Neural progenitor cell (in vitro differentiated cells): ENCODE measurements around the gene ZNF174. TPM values are rescaled to one million over a fixed set of nuclear protein-coding genes. Genes with fewer than 3 reads are reported as not detected.

ENCODE experiments used
- DNase-seq: peaks from one replicate; pipeline ENCODE4 v3.0.0-alpha.2; 2016; ENCODE audit warnings: low spot score
- H2AFZ ChIP-seq: fragments of 200-600 bp; sonication (generic); replicated peaks from 2 replicates; pipeline ENCODE4 v1.6.1; 2016; ENCODE audit warnings: antibody characterized with exemption
- H3F3A ChIP-seq: fragments of 200-600 bp; sonication (generic); 2 replicates; pipeline ENCODE4 v1.6.1; 2016; ENCODE audit warnings: antibody characterized with exemption, low read depth
- H3K27ac ChIP-seq: fragments of 200-600 bp; sonication (generic); 2 replicates; pipeline ENCODE4 v1.5.1; 2016; ENCODE audit warnings: mild to moderate bottlenecking
- H3K27me3 ChIP-seq: fragments of 200-600 bp; sonication (generic); 2 replicates; pipeline ENCODE4 v1.6.1; 2016; ENCODE audit warnings: mild to moderate bottlenecking, moderate library complexity
- H3K36me3 ChIP-seq: fragments of 200-600 bp; sonication (generic); 2 replicates; pipeline ENCODE4 v1.5.1; 2016
- H3K4me1 ChIP-seq: fragments of 200-600 bp; sonication (generic); 2 replicates; pipeline ENCODE4 v1.6.1; 2016; ENCODE audit warnings: mixed run types
- H3K4me2 ChIP-seq: fragments of 200-600 bp; sonication (generic); 2 replicates; pipeline ENCODE4 v1.6.1; 2016
- H3K4me3 ChIP-seq: fragments of 200-600 bp; sonication (generic); 2 replicates; pipeline ENCODE4 v1.5.1; 2016
- H3K79me2 ChIP-seq: fragments of 200-600 bp; sonication (generic); 2 replicates; pipeline ENCODE4 v1.6.1; 2016; ENCODE audit warnings: low read depth
- H3K9ac ChIP-seq: fragments of 200-600 bp; sonication (generic); 2 replicates; pipeline ENCODE4 v1.6.1; 2016
- H3K9me3 ChIP-seq: fragments of 200-600 bp; sonication (generic); 2 replicates; pipeline ENCODE4 v1.5.1; 2016; ENCODE audit warnings: low read depth
- H4K20me1 ChIP-seq: fragments of 200-600 bp; sonication (generic); 2 replicates; pipeline ENCODE4 v1.6.1; 2016; ENCODE audit warnings: low read depth
- H3K27ac Mint-ChIP-seq: 3 replicates; pipeline ENCODE4 v1.8.0; 2021; ENCODE audit warnings: mixed read lengths
- H3K27me3 Mint-ChIP-seq: 2 replicates; pipeline ENCODE4 v1.8.0; 2022; ENCODE audit warnings: low read depth, mild to moderate bottlenecking, inconsistent platforms, moderate library complexity, mixed read lengths; ENCODE audit not compliant: insufficient read depth
- H3K36me3 Mint-ChIP-seq: 3 replicates; pipeline ENCODE4 v1.8.0; 2021; ENCODE audit warnings: mixed read lengths
- H3K4me1 Mint-ChIP-seq: 3 replicates; pipeline ENCODE4 v1.8.0; 2021; ENCODE audit warnings: mixed read lengths
- H3K4me3 Mint-ChIP-seq: 3 replicates; pipeline ENCODE4 v1.8.0; 2021; ENCODE audit warnings: mild to moderate bottlenecking, moderate library complexity, mixed read lengths
- H3K9me3 Mint-ChIP-seq: 3 replicates; pipeline ENCODE4 v1.8.0; 2020; ENCODE audit warnings: mixed read lengths
- EZH2 ChIP-seq: fragments of 200-600 bp; sonication (generic); IDR thresholded peaks from 2 replicates; pipeline ENCODE4 v1.6.1; 2017; ENCODE audit warnings: antibody characterized with exemption, mild to moderate bottlenecking, moderate library complexity
- EZH2phosphoT487 ChIP-seq: fragments of 200-600 bp; sonication (generic); IDR thresholded peaks from 2 replicates; pipeline ENCODE4 v1.6.1; 2017; ENCODE audit warnings: antibody characterized with exemption
- total RNA-seq: library from RNA; depleted of rRNA; stranded (reverse); fragments of >200 nt; gene quantifications from 2 replicates; pipeline ENCODE4 v1.2.3, GENCODE V29; 2015; ENCODE audit warnings: low replicate concordance
- TF ChIP-seq, protein P1 (sequence below): fragments of 200-600 bp; sonication (generic); IDR thresholded peaks from 2 replicates; pipeline ENCODE4 v1.5.1; 2017; ENCODE audit warnings: antibody characterized with exemption, mild to moderate bottlenecking

ZNF174 gene
- total RNA-seq, 1 donor from 2014 or later = 9.9 TPM

GRCh38 chr16:3458278-3458851 is 57.4 kb downstream of the ZNF174 start:
- peaks cover 5% of the 10 kb centered on the region for H3K27me3 Mint-ChIP-seq
- no peaks in the 10 kb centered on the region for H3K27me3 ChIP-seq
- peak; percentile 76 for DNase-seq
- no peaks in the 10 kb centered on the region for H3K36me3 ChIP-seq
- no peaks in the 10 kb centered on the region for H3K36me3 Mint-ChIP-seq
- H3K9me3 ChIP-seq = no peaks in the 10 kb centered on the region
- H2AFZ ChIP-seq = no peak overlapping the region
- peaks cover 35% of the 10 kb centered on the region for H3K4me1 ChIP-seq
- H4K20me1 ChIP-seq = peaks cover 38% of the 10 kb centered on the region
- H3K4me3 ChIP-seq = peak overlapping the region; percentile 93
- H3K4me2 ChIP-seq = peak overlapping the region; percentile 89
- H3K4me1 Mint-ChIP-seq = peaks cover 42% of the 10 kb centered on the region
- H3K9me3 Mint-ChIP-seq = no peaks in the 10 kb centered on the region
- H3F3A ChIP-seq = peaks cover 35% of the 10 kb centered on the region
- peaks cover 52% of the 10 kb centered on the region for H3K79me2 ChIP-seq
- H3K27ac Mint-ChIP-seq = peak overlapping the region; percentile 87
- H3K4me3 Mint-ChIP-seq = peak overlapping the region; percentile 96
- H3K9ac ChIP-seq = peak overlapping the region; percentile 85
- peak overlapping the region; percentile 96 for H3K27ac ChIP-seq
- TF ChIP-seq EZH2phosphoT487 (no peak), EZH2 (no peak)
- TF ChIP-seq, protein P1, sequence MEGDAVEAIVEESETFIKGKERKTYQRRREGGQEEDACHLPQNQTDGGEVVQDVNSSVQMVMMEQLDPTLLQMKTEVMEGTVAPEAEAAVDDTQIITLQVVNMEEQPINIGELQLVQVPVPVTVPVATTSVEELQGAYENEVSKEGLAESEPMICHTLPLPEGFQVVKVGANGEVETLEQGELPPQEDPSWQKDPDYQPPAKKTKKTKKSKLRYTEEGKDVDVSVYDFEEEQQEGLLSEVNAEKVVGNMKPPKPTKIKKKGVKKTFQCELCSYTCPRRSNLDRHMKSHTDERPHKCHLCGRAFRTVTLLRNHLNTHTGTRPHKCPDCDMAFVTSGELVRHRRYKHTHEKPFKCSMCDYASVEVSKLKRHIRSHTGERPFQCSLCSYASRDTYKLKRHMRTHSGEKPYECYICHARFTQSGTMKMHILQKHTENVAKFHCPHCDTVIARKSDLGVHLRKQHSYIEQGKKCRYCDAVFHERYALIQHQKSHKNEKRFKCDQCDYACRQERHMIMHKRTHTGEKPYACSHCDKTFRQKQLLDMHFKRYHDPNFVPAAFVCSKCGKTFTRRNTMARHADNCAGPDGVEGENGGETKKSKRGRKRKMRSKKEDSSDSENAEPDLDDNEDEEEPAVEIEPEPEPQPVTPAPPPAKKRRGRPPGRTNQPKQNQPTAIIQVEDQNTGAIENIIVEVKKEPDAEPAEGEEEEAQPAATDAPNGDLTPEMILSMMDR = no peak

DNA sequence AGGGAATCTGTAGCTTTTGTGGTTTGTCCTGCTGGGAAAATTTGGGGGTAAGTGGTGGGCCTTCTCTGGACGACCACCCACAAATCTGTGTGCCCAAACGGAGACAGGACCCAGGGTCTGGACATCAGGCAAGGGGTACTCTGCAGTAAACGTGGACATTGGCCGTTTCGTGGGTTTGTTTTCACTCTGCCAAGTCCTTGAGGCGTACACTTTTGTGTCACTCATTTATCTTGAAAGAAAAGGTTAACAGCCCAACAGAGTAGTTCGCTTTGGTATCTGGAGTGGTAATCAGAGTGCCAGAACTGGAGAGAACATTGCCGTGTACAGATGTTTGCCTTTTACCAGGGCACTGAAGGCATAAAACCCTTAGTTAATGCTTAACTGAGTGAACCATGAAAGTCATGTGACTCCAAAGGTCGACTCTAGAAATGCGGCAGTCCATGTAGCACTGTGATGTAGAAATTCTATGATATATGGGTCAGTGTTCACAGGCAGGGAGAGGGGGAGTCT is 57.9 kb downstream of the ZNF174 start:
- H4K20me1 ChIP-seq = peaks cover 38% of the 10 kb centered on the region
- H3K27me3 ChIP-seq = no peaks in the 10 kb centered on the region
- H3K4me2 ChIP-seq = peak overlapping the region; percentile 89
- Mint-ChIP-seq H3K9me3 (no peaks in the 10 kb centered on the region), H3K4me1 (peaks cover 42% of the 10 kb centered on the region), H3K27me3 (peaks cover 5% of the 10 kb centered on the region), H3K4me3 (peak overlapping the region; percentile 96), H3K36me3 (peaks cover 2% of the 10 kb centered on the region), H3K27ac (peak overlapping the region; percentile 87)
- TF ChIP-seq EZH2 = no peak
- TF ChIP-seq, protein P1 = no peak
- no peak for TF ChIP-seq EZH2phosphoT487
- peak overlapping the region; percentile 85 for H3K9ac ChIP-seq
- peaks cover 57% of the 10 kb centered on the region for H3K79me2 ChIP-seq
- H3K4me3 ChIP-seq = peak overlapping the region; percentile 93
- peaks cover 35% of the 10 kb centered on the region for H3K4me1 ChIP-seq
- no peaks in the 10 kb centered on the region for H3K9me3 ChIP-seq
- peak overlapping the region; percentile 96 for H3K27ac ChIP-seq
- H2AFZ ChIP-seq = no peak overlapping the region
- DNase-seq = no peak
- peaks cover 35% of the 10 kb centered on the region for H3F3A ChIP-seq
- no peaks in the 10 kb centered on the region for H3K36me3 ChIP-seq

Other genes starting within 250 kb of the ZNF174 start
- not detected in 2 replicates for gene OR1F1, start 213.0 kb upstream of the ZNF174 start, total RNA-seq
- 9.4 and 10.1 TPM in 2 replicates for gene ZNF200, start 166.1 kb upstream of the ZNF174 start, total RNA-seq
- not detected in 2 replicates for gene MEFV, start 144.6 kb upstream of the ZNF174 start, total RNA-seq
- gene ZNF263, start 117.7 kb upstream of the ZNF174 start, total RNA-seq = 30.1 and 40.8 TPM in 2 replicates
- gene TIGD7, start 95.8 kb upstream of the ZNF174 start, total RNA-seq = 6.6 and 10.6 TPM in 2 replicates
- 30.4 and 36.3 TPM in 2 replicates for gene ZNF75A, start 95.7 kb upstream of the ZNF174 start, total RNA-seq
- gene OR2C1, start 45.3 kb upstream of the ZNF174 start, total RNA-seq = not detected in 2 replicates
- 15.8 and 19.3 TPM in 2 replicates for gene ZSCAN32, start 211 bp upstream of the ZNF174 start, total RNA-seq
- 1.4 and 2.2 TPM in 2 replicates for gene ZNF597, start 42.3 kb downstream of the ZNF174 start, total RNA-seq
- gene NAA60, start 42.5 kb downstream of the ZNF174 start, total RNA-seq = 14.8 and 21.3 TPM in 2 replicates
- gene C16orf90, start 94.3 kb downstream of the ZNF174 start, total RNA-seq = not detected in 2 replicates
- 26.7 and 40.8 TPM in 2 replicates for gene CLUAP1, start 99.8 kb downstream of the ZNF174 start, total RNA-seq
- gene NLRC3, start 176.2 kb downstream of the ZNF174 start, total RNA-seq = 0.25 TPM in 1 of 2 replicates, not detected in the other
- gene SLX4, start 210.4 kb downstream of the ZNF174 start, total RNA-seq = 7.7 and 13.0 TPM in 2 replicates